ENCODE measurements around the gene MRM1. TPM values are rescaled to one million over a fixed set of nuclear protein-coding genes. Genes with fewer than 3 reads are reported as not detected.

The MRM1 gene
- total RNA-seq, 1 experiment from 2014 or later: 16.5 TPM

GRCh38 chr17:36643086-36643685 is 41.8 kb downstream of the MRM1 start (continued):
- no peak for TF ChIP-seq AR (CRISPR knock-in tag; IDR thresholded peaks at IDR 0.05)

- H3K4me1 Mint-ChIP-seq: peaks cover 19% of the 10 kb centered on the region
- ATAC-seq (no peak), DNase-seq (ENCODE audit: low spot score) (no peak)
- ChIA-PET POLR2A (no interaction called here), CTCF (interaction anchor here (0.6 to 1.0 kb wide), 2 partner anchors 13 to 42 kb away, joined by 3 to 4 read pairs; no protein-coding TSS in a partner anchor)
- H3K27me3 Mint-ChIP-seq (ENCODE audit: low read depth): peaks cover 49% of the 10 kb centered on the region
- no peak overlapping the region for H3K27ac Mint-ChIP-seq
- TF ChIP-seq ZNF263 (CRISPR knock-in tag; IDR thresholded peaks at IDR 0.05; ENCODE audit: low read depth): peak; percentile 88; the same call in 1 of the 2 replicates
- no peak for TF ChIP-seq GRHL2 (CRISPR knock-in tag; IDR thresholded peaks at IDR 0.05; ENCODE audit: insufficient replicate concordance, severe bottlenecking)
- TF ChIP-seq USF1 (CRISPR knock-in tag; IDR thresholded peaks at IDR 0.05): no peak
- TF ChIP-seq ZNF532 (CRISPR knock-in tag; IDR thresholded peaks at IDR 0.05; ENCODE audit: borderline replicate concordance): no peak
- no peak for TF ChIP-seq CDX4 (CRISPR knock-in tag; IDR thresholded peaks at IDR 0.05; ENCODE audit: borderline replicate concordance)
- no peak for TF ChIP-seq FOXJ3 (CRISPR knock-in tag; IDR thresholded peaks at IDR 0.05; ENCODE audit: borderline replicate concordance)
- H3K4me3 Mint-ChIP-seq: no peak overlapping the region
- H3K36me3 Mint-ChIP-seq: no peaks in the 10 kb centered on the region
- no peaks in the 10 kb centered on the region for H3K9me3 Mint-ChIP-seq
These were observed 44.0 kb downstream of the MRM1 start for GRCh38 chr17:36645422-36645821.

GRCh38 chr17:36647636-36648035 is 46.3 kb downstream of the MRM1 start:
- no peaks in the 10 kb centered on the region for H3K36me3 Mint-ChIP-seq
- H3K4me1 Mint-ChIP-seq: peaks cover 26% of the 10 kb centered on the region
- H3K27ac Mint-ChIP-seq: no peak overlapping the region
- TF ChIP-seq USF2 (CRISPR knock-in tag; IDR thresholded peaks at IDR 0.05) (peak; percentile 25; the same call in 1 of the 2 replicates), SOX15 (CRISPR knock-in tag; IDR thresholded peaks at IDR 0.05) (no peak)
- peak; percentile 84 for ATAC-seq
- H3K4me3 Mint-ChIP-seq: no peak overlapping the region
- H3K27me3 Mint-ChIP-seq (ENCODE audit: low read depth): peaks cover 27% of the 10 kb centered on the region
- ChIA-PET POLR2A (interaction anchor here (1.0 kb wide), 1 partner anchor 9 kb away, joined by 3 read pairs; no protein-coding TSS in a partner anchor), CTCF (interaction anchor here (0.6 to 3.6 kb wide), 24 partner anchors 9 to 400 kb away, joined by 3 to 23 read pairs (median 4); partner anchors contain the start of gene MRM1)
- no peaks in the 10 kb centered on the region for H3K9me3 Mint-ChIP-seq
- DNase-seq (ENCODE audit: low spot score): peak; percentile 47

All from WTC11 (cell line).